SU-DHL-6 (cell line): ENCODE data around the gene ZNF341.

Experiments used
- CTCF ChIP-seq: fragments of 200-600 bp; sonication (generic); IDR thresholded peaks from one replicate; pipeline ENCODE4 v1.5.1; 2017; ENCODE audit warnings: antibody characterized with exemption, mild to moderate bottlenecking, low read length, moderate library complexity; ENCODE audit not compliant: insufficient read depth, poor library complexity, severe bottlenecking
- EZH2phosphoT487 ChIP-seq: fragments of 200-600 bp; sonication (generic), shearing (Covaris generic); conservative IDR thresholded peaks from 2 replicates; pipeline ENCODE4 v1.6.1; 2018; ENCODE audit warnings: mild to moderate bottlenecking, antibody characterized with exemption, low read length, moderate library complexity, mixed read lengths

- TF ChIP-seq CTCF (no peak), EZH2phosphoT487 (no peak)
Measured at GRCh38 chr20:33815671-33816070, 83.9 kb downstream of the ZNF341 start.
